Measurements from ENCODE around the gene ATF7. TPM values are rescaled to one million over a fixed set of nuclear protein-coding genes. Genes with fewer than 3 reads are reported as not detected.
A peak's percentile ranks its signal among the peaks of the same experiment; 100 is the strongest.

The ATF7 gene
- total and polyA plus RNA-seq, 9 of the 15 experiments (the other 6 are each of a cell fraction or from before 2014, with no cell fraction given): 10.6 to 30.4 (median 20.7) TPM

DNA sequence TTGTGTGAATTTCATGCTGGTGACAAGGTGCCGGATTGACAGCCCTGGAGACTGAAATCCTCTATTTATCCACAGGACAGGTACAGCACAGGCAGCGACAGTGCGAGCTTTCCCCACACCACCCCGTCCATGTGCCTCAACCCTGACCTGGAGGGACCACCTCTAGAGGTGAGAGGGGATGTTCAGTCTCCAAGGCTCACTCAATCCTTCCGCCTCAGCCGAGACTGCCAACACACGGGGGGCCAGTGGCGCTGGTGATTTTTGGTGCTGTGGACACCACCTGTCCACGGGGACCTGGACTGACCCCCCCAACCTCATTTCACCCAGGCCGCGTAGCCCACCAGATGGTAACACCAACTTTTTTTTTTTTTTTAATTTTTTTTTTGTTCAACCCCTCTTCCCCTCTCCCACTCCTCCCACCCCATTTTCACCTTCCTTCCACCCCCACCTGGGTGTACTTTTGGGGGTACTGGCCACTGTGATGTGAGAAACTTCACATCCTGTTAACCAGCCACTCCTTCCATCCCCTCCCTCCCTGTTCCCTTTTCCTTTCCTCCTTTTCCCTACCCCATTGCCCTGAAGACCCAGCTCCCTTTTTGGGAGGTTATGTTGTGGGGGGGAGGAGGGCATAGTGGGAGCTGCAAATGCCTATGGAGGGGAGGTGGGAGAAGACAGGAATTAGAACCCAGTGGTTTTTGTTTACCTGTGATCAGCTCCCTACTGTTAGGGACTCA is 161.3 kb downstream of the ATF7 start:
- ChIA-PET CTCF (ENCODE audit: low intra/inter-chr PET ratio) (interaction anchor here (1.1 kb wide), 1 partner anchor 44 kb away, joined by 3 read pairs; no protein-coding TSS in a partner anchor), POLR2A (interaction anchor here (0.8 to 8.8 kb wide), 11 partner anchors 10 to 124 kb away, joined by 3 to 87 read pairs (median 4); partner anchors contain the start of genes PRR13 and TARBP2)
- Histone ChIP-seq H3K27ac (ENCODE audit: extremely low read depth, low read depth, low read length) (no peak overlapping the region), H3K27me3 (ENCODE audit: control insufficient read depth in 2 of 2, insufficient read depth in 2 of 2, low read length in 2 of 2) (no peaks in the 10 kb centered on the region), H2AFZ (ENCODE audit: low read depth, low read length) (no peak overlapping the region), H3K79me2 (ENCODE audit: control insufficient read depth, insufficient read depth, low read length) (peaks cover 86% of the 10 kb centered on the region), H4K20me1 (replicated peaks; ENCODE audit: control insufficient read depth, insufficient read depth, low read length) (peaks cover 25% of the 10 kb centered on the region), H3K4me1 (replicated peaks in 1 of 2; ENCODE audit: control insufficient read depth in 2 of 2, insufficient read depth in 2 of 2, low read length in 2 of 2) (peaks cover 0 to 3% of the 10 kb centered on the region in 2 experiments; a peak in 1 of 5 replicates), H3K4me3 (no peak overlapping the region), H3K36me3 (ENCODE audit: control insufficient read depth, insufficient read depth, low read length) (peaks cover 100% of the 10 kb centered on the region), H3K4me2 (ENCODE audit: insufficient read depth, low read length) (no peak overlapping the region), H3K9ac (ENCODE audit: insufficient read depth in 1 of 2, low read depth in 2 of 2, low read length in 2 of 2) (peak overlapping the region in 1 of 2 experiments; percentile 30; a peak in 1 of 4 replicates), H3K9me3 (replicated peaks; ENCODE audit: control insufficient read depth, insufficient read depth, low read depth, low read length) (no peaks in the 10 kb centered on the region), H3K9me1 (ENCODE audit: control insufficient read depth, insufficient read depth, low read length) (no peaks in the 10 kb centered on the region)
- TF ChIP-seq POLR2G (IDR thresholded peaks at IDR 0.05; ENCODE audit: low read depth, low read length): peak; percentile 56
- TF ChIP-seq ETS2 (tag; IDR thresholded peaks at IDR 0.05; ENCODE audit: borderline replicate concordance, poor library complexity, severe bottlenecking): no peak
- no peak for TF ChIP-seq SRSF9 (IDR thresholded peaks at IDR 0.05; ENCODE audit: borderline replicate concordance, low read depth, low read length)
- TF ChIP-seq KDM2B (CRISPR knock-in tag; IDR thresholded peaks at IDR 0.05): no peak
- TF ChIP-seq POLR2A (conservative IDR thresholded peaks at IDR 0.05): peak; percentile 44; the same call in 1 of the 2 replicates
- peak; percentile 60 for TF ChIP-seq RBFOX2 (IDR thresholded peaks at IDR 0.05; ENCODE audit: low read depth, low read length)
- TF ChIP-seq ZNF551 (CRISPR knock-in tag; IDR thresholded peaks at IDR 0.05): no peak
- no peak for TF ChIP-seq CCNT2 (IDR thresholded peaks at IDR 0.05; ENCODE audit: borderline replicate concordance, extremely low read depth, insufficient read length, low read depth, low read length)
- TF ChIP-seq, protein P1, sequence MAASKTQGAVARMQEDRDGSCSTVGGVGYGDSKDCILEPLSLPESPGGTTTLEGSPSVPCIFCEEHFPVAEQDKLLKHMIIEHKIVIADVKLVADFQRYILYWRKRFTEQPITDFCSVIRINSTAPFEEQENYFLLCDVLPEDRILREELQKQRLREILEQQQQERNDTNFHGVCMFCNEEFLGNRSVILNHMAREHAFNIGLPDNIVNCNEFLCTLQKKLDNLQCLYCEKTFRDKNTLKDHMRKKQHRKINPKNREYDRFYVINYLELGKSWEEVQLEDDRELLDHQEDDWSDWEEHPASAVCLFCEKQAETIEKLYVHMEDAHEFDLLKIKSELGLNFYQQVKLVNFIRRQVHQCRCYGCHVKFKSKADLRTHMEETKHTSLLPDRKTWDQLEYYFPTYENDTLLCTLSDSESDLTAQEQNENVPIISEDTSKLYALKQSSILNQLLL (CRISPR knock-in tag; IDR thresholded peaks at IDR 0.05; ENCODE audit: borderline replicate concordance): no peak
- TF ChIP-seq, protein P2, sequence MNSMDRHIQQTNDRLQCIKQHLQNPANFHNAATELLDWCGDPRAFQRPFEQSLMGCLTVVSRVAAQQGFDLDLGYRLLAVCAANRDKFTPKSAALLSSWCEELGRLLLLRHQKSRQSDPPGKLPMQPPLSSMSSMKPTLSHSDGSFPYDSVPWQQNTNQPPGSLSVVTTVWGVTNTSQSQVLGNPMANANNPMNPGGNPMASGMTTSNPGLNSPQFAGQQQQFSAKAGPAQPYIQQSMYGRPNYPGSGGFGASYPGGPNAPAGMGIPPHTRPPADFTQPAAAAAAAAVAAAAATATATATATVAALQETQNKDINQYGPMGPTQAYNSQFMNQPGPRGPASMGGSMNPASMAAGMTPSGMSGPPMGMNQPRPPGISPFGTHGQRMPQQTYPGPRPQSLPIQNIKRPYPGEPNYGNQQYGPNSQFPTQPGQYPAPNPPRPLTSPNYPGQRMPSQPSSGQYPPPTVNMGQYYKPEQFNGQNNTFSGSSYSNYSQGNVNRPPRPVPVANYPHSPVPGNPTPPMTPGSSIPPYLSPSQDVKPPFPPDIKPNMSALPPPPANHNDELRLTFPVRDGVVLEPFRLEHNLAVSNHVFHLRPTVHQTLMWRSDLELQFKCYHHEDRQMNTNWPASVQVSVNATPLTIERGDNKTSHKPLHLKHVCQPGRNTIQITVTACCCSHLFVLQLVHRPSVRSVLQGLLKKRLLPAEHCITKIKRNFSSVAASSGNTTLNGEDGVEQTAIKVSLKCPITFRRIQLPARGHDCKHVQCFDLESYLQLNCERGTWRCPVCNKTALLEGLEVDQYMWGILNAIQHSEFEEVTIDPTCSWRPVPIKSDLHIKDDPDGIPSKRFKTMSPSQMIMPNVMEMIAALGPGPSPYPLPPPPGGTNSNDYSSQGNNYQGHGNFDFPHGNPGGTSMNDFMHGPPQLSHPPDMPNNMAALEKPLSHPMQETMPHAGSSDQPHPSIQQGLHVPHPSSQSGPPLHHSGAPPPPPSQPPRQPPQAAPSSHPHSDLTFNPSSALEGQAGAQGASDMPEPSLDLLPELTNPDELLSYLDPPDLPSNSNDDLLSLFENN (IDR thresholded peaks at IDR 0.05; ENCODE audit: low read depth in 2 of 2, low read length in 2 of 2): no peak
- peak; percentile 60 for TF ChIP-seq SUPT5H (IDR thresholded peaks at IDR 0.05)
- TF ChIP-seq ESRRB (CRISPR knock-in tag; IDR thresholded peaks at IDR 0.05; ENCODE audit: borderline replicate concordance): no peak
- FAIRE-seq (no peak), ATAC-seq (no peak; the same call in 2 of the 3 replicates), DNase-seq (ENCODE audit: extremely low read depth in 1 of 4, low spot score in 3 of 4) (no peak)
- in situ Hi-C loops (cut with MboI) (no loop called here), intact Hi-C loops (cut with micrococcal nuclease) (no loop called here)
- BruUV-seq (replicated peaks): no TSS peak
- 99% methylated on average over 11 of the region's 11 CpGs for WGBS (ENCODE audit: insufficient coverage, low coverage, missing lambda C conversion rate)

All from K562 (cell line).